Mesenchymal stem cell (in vitro differentiated cells and primary cell): Measurements from ENCODE around the gene PAPPA2.

Experiments used
- DNase-seq: peaks from one replicate; pipeline ENCODE4 v3.0.0-alpha.2; 2013
- H2AFZ ChIP-seq: one replicate; pipeline ENCODE4 v1.6.1; 2013; ENCODE audit warnings: low read depth, mild to moderate bottlenecking, control low read depth, inconsistent platforms, low read length, moderate library complexity
- H2AK5ac ChIP-seq: 2 replicates; pipeline ENCODE4 v1.6.1; 2013; ENCODE audit warnings: low read length, moderate library complexity, mild to moderate bottlenecking, inconsistent platforms; ENCODE audit not compliant: severe bottlenecking
- H2BK120ac ChIP-seq: one replicate; pipeline ENCODE4 v1.6.1; 2013; ENCODE audit warnings: low read depth, mild to moderate bottlenecking, inconsistent platforms, low read length, moderate library complexity
- H2BK12ac ChIP-seq, 2 experiments: one replicate each; pipeline ENCODE4 v1.6.1; 2013; ENCODE audit warnings: inconsistent platforms in 2 of 2, low read length in 2 of 2, mild to moderate bottlenecking in 2 of 2, moderate library complexity in 2 of 2, control low read depth in 1 of 2
- H2BK15ac ChIP-seq: one replicate; pipeline ENCODE4 v1.6.1; 2013; ENCODE audit warnings: mild to moderate bottlenecking, low read depth, inconsistent platforms; ENCODE audit not compliant: poor library complexity, severe bottlenecking
- H2BK5ac ChIP-seq: 2 replicates; pipeline ENCODE4 v1.6.1; 2013; ENCODE audit warnings: low read depth, mild to moderate bottlenecking, low read length, control low read depth, inconsistent platforms; ENCODE audit not compliant: poor library complexity, severe bottlenecking
- H3K14ac ChIP-seq, 2 experiments: one replicate each; pipeline ENCODE4 v1.6.1; 2013; ENCODE audit warnings: inconsistent platforms in 2 of 2, low read length in 2 of 2, control low read depth in 1 of 2, mild to moderate bottlenecking in 1 of 2, moderate library complexity in 1 of 2
- H3K18ac ChIP-seq, 2 experiments: one replicate each; pipeline ENCODE4 v1.6.1; 2013; ENCODE audit warnings: inconsistent platforms in 2 of 2, low read length in 2 of 2, control low read depth in 1 of 2, low read depth in 1 of 2, mild to moderate bottlenecking in 1 of 2
- H3K23ac ChIP-seq, 2 experiments: one replicate each; pipeline ENCODE4 v1.6.1; 2013; ENCODE audit warnings: inconsistent platforms in 2 of 2, low read length in 2 of 2, mild to moderate bottlenecking in 2 of 2, moderate library complexity in 2 of 2, control low read depth in 1 of 2
- H3K27ac ChIP-seq: 2 replicates; pipeline ENCODE4 v1.5.1; 2013; ENCODE audit warnings: mild to moderate bottlenecking, moderate library complexity, low read length, control low read depth, inconsistent platforms; ENCODE audit not compliant: poor library complexity, severe bottlenecking
- H3K27me3 ChIP-seq, 2 experiments: 2 replicates each; pipeline versions ENCODE4 v1.6.1 to v1.7.0; 2013; ENCODE audit warnings: low read length in 2 of 2, mild to moderate bottlenecking in 2 of 2, moderate library complexity in 2 of 2, control low read depth in 1 of 2, inconsistent platforms in 1 of 2; ENCODE audit not compliant: control insufficient read depth in 1 of 2, insufficient read depth in 1 of 2
- H3K36me3 ChIP-seq, 2 experiments: 2 replicates each; pipeline versions ENCODE4 v1.6.1 to v1.7.0; 2013; ENCODE audit warnings: low read length in 2 of 2, control low read depth in 1 of 2, inconsistent platforms in 1 of 2, low read depth in 1 of 2, mild to moderate bottlenecking in 1 of 2; ENCODE audit not compliant: insufficient read depth in 2 of 2, control insufficient read depth in 1 of 2
- H3K4ac ChIP-seq, 2 experiments: one replicate each; pipeline ENCODE4 v1.6.1; 2013; ENCODE audit warnings: inconsistent platforms in 2 of 2, low read length in 2 of 2, mild to moderate bottlenecking in 2 of 2, moderate library complexity in 2 of 2, control low read depth in 1 of 2, low read depth in 1 of 2
- H3K4me1 ChIP-seq: 2 replicates; pipeline ENCODE4 v1.6.1; 2013; ENCODE audit warnings: low read depth, low read length, control low read depth; ENCODE audit not compliant: control insufficient read depth, insufficient read depth
- H3K4me2 ChIP-seq: 2 replicates; pipeline ENCODE4 v1.6.1; 2013; ENCODE audit warnings: low read length, mild to moderate bottlenecking, inconsistent platforms; ENCODE audit not compliant: poor library complexity, severe bottlenecking
- H3K4me3 ChIP-seq, 2 experiments: 2 replicates each; pipeline versions ENCODE4 v1.5.1 to v1.7.0; 2013; ENCODE audit warnings: low read length in 2 of 2, mild to moderate bottlenecking in 2 of 2, control low read depth in 1 of 2, low read depth in 1 of 2; ENCODE audit not compliant: insufficient read depth in 1 of 2
- H3K79me1 ChIP-seq: replicated peaks from 2 replicates; pipeline ENCODE4 v1.6.1; 2013; ENCODE audit warnings: mild to moderate bottlenecking, control low read depth, low read length, inconsistent platforms; ENCODE audit not compliant: poor library complexity, severe bottlenecking
- H3K9ac ChIP-seq: 2 replicates; pipeline ENCODE4 v1.7.0; 2013; ENCODE audit warnings: mild to moderate bottlenecking, low read length, moderate library complexity
- H3K9me3 ChIP-seq: 2 replicates; pipeline ENCODE4 v1.7.0; 2013; ENCODE audit warnings: mild to moderate bottlenecking, low read length; ENCODE audit not compliant: control insufficient read depth
- H4K8ac ChIP-seq: one replicate; pipeline ENCODE4 v1.6.1; 2013; ENCODE audit warnings: inconsistent platforms, mild to moderate bottlenecking, low read length, moderate library complexity
- H4K91ac ChIP-seq: one replicate; pipeline ENCODE4 v1.6.1; 2013; ENCODE audit warnings: mild to moderate bottlenecking, low read length, inconsistent platforms
- WGBS: methylation state at CpG from one replicate; pipeline ENCODE4 v1.1.7; 2013; ENCODE audit warnings: mixed read lengths; 5-methylcytosine and 5-hydroxymethylcytosine counted together

The PAPPA2 gene

GRCh38 chr1:176885341-176885740 is 422.4 kb downstream of the PAPPA2 start:
- no peak overlapping the region for H4K91ac ChIP-seq
- H2AFZ ChIP-seq: no peak overlapping the region
- no peak overlapping the region for H3K9ac ChIP-seq
- no peak overlapping the region for H3K4ac ChIP-seq
- no peak for DNase-seq
- no peak overlapping the region for H2BK120ac ChIP-seq
- H3K79me1 ChIP-seq: no peaks in the 10 kb centered on the region
- no peaks in the 10 kb centered on the region for H3K9me3 ChIP-seq
- no peak overlapping the region for H3K4me2 ChIP-seq
- no peak overlapping the region for H3K23ac ChIP-seq
- no peaks in the 10 kb centered on the region for H3K4me1 ChIP-seq
- no peak overlapping the region for H2AK5ac ChIP-seq
- H3K18ac ChIP-seq: no peak overlapping the region
- 63% methylated on average over 3 of the region's 3 CpGs for WGBS
- H3K27me3 ChIP-seq: peaks cover 0 to 5% of the 10 kb centered on the region in 2 experiments
- no peak overlapping the region for H3K4me3 ChIP-seq
- no peak overlapping the region for H3K27ac ChIP-seq
- H2BK5ac ChIP-seq: no peak overlapping the region
- H2BK12ac ChIP-seq: no peak overlapping the region
- H3K14ac ChIP-seq: no peak overlapping the region
- no peaks in the 10 kb centered on the region for H3K36me3 ChIP-seq
- H4K8ac ChIP-seq: no peak overlapping the region
- H2BK15ac ChIP-seq: no peak overlapping the region

- Histone ChIP-seq H2BK12ac (no peak overlapping the region), H2BK120ac (no peak overlapping the region), H3K4ac (no peak overlapping the region), H3K4me3 (no peak overlapping the region), H3K9ac (peak overlapping the region; percentile 13), H3K4me1 (no peaks in the 10 kb centered on the region), H3K27ac (no peak overlapping the region), H2BK5ac (no peak overlapping the region), H3K18ac (no peak overlapping the region), H3K79me1 (no peaks in the 10 kb centered on the region), H3K4me2 (no peak overlapping the region), H2AK5ac (no peak overlapping the region), H4K8ac (no peak overlapping the region), H2BK15ac (no peak overlapping the region), H3K9me3 (no peaks in the 10 kb centered on the region), H2AFZ (no peak overlapping the region), H3K36me3 (no peaks in the 10 kb centered on the region), H3K23ac (no peak overlapping the region), H4K91ac (no peak overlapping the region), H3K14ac (no peak overlapping the region), H3K27me3 (peaks cover 0 to 5% of the 10 kb centered on the region in 2 experiments)
- no peak for DNase-seq
- 0% methylated on average over 1 of the region's 2 CpGs for WGBS
Measured at GRCh38 chr1:176885751-176886150, 422.8 kb downstream of the PAPPA2 start.

- no peaks in the 10 kb centered on the region for H3K9me3 ChIP-seq
- H2AFZ ChIP-seq: no peak overlapping the region
- H3K4me1 ChIP-seq: no peaks in the 10 kb centered on the region
- H3K18ac ChIP-seq: no peak overlapping the region
- H4K91ac ChIP-seq: no peak overlapping the region
- H2BK5ac ChIP-seq: no peak overlapping the region
- no peak overlapping the region for H3K4ac ChIP-seq
- H3K9ac ChIP-seq: no peak overlapping the region
- H3K79me1 ChIP-seq: no peaks in the 10 kb centered on the region
- no peak overlapping the region for H4K8ac ChIP-seq
- no peak overlapping the region for H3K23ac ChIP-seq
- no peak for DNase-seq
- no peak overlapping the region for H2AK5ac ChIP-seq
- H2BK120ac ChIP-seq: no peak overlapping the region
- H3K4me3 ChIP-seq: no peak overlapping the region
- H2BK15ac ChIP-seq: no peak overlapping the region
- no peak overlapping the region for H3K4me2 ChIP-seq
- no peak overlapping the region for H2BK12ac ChIP-seq
- no peak overlapping the region for H3K14ac ChIP-seq
- peaks cover 5 to 17% of the 10 kb centered on the region in 2 experiments for H3K27me3 ChIP-seq
- WGBS: 65% methylated on average over 2 of the region's 3 CpGs
- H3K36me3 ChIP-seq: no peaks in the 10 kb centered on the region
- no peak overlapping the region for H3K27ac ChIP-seq
Measured at GRCh38 chr1:176888471-176889032, 425.6 kb downstream of the PAPPA2 start.

- H2BK12ac ChIP-seq: no peak overlapping the region
- no peak overlapping the region for H3K4ac ChIP-seq
- 82% methylated on average over 7 of the region's 7 CpGs for WGBS
- no peak overlapping the region for H4K8ac ChIP-seq
- no peak overlapping the region for H3K14ac ChIP-seq
- peaks cover 4 to 60% of the 10 kb centered on the region in 2 experiments for H3K27me3 ChIP-seq
- H3K9me3 ChIP-seq: no peaks in the 10 kb centered on the region
- H3K23ac ChIP-seq: no peak overlapping the region
- H4K91ac ChIP-seq: no peak overlapping the region
- H2BK15ac ChIP-seq: no peak overlapping the region
- no peak overlapping the region for H3K9ac ChIP-seq
- no peaks in the 10 kb centered on the region for H3K79me1 ChIP-seq
- H3K27ac ChIP-seq: no peak overlapping the region
- no peak overlapping the region for H2AFZ ChIP-seq
- no peak overlapping the region for H2BK120ac ChIP-seq
- no peak overlapping the region for H3K4me2 ChIP-seq
- no peak overlapping the region for H2BK5ac ChIP-seq
- H2AK5ac ChIP-seq: no peak overlapping the region
- H3K18ac ChIP-seq: no peak overlapping the region
- no peaks in the 10 kb centered on the region for H3K36me3 ChIP-seq
- no peaks in the 10 kb centered on the region for H3K4me1 ChIP-seq
- DNase-seq: no peak
- H3K4me3 ChIP-seq: no peak overlapping the region
Measured at GRCh38 chr1:176893625-176894352, 430.8 kb downstream of the PAPPA2 start.
